Kidney (tissue), 14 donors: Measurements from ENCODE around the gene MARCKS. TPM values are rescaled to one million over a fixed set of nuclear protein-coding genes. Genes with fewer than 3 reads are reported as not detected.

Source experiments
- DNase-seq, 5 donors: peaks; one replicate each; pipeline ENCODE4 v3.0.0-alpha.2; 2013 to 2020
- FAIRE-seq: peaks from 2 replicates; lab custom pipeline; 2012; peaks lifted over from hg19 to GRCh38; lab: Jason Lieb, UNC
- H3K27ac ChIP-seq, 2 donors: one replicate each; pipeline ENCODE4 v1.7.0; 2013; ENCODE audit warnings: low read depth in 2 of 2, low read length in 2 of 2, inconsistent platforms in 1 of 2
- H3K27me3 ChIP-seq: one replicate; pipeline ENCODE4 v1.7.1; 2013; ENCODE audit warnings: low read length, inconsistent platforms; ENCODE audit not compliant: control insufficient read depth, insufficient read depth
- H3K36me3 ChIP-seq, 3 donors: one replicate each; pipeline versions ENCODE4 v1.7.0 to v1.7.1; 2013; ENCODE audit warnings: low read length in 3 of 3, control low read depth in 1 of 3, inconsistent platforms in 1 of 3; ENCODE audit not compliant: insufficient read depth in 3 of 3, control insufficient read depth in 2 of 3
- H3K4me1 ChIP-seq, 3 donors: one replicate each; pipeline versions ENCODE4 v1.7.0 to v1.7.1; 2013; ENCODE audit warnings: low read length in 3 of 3, inconsistent platforms in 1 of 3, low read depth in 1 of 3; ENCODE audit not compliant: control insufficient read depth in 2 of 3, insufficient read depth in 2 of 3
- H3K4me3 ChIP-seq, 3 donors: one replicate each; pipeline versions ENCODE4 v1.7.0 to v1.8.1; 2013; ENCODE audit warnings: low read length in 3 of 3, control low read depth in 1 of 3, inconsistent platforms in 1 of 3
- H3K9ac ChIP-seq, 3 donors: one replicate each; pipeline versions ENCODE4 v1.7.0 to v1.7.1; 2013; ENCODE audit warnings: low read length in 3 of 3, control low read depth in 1 of 3, inconsistent platforms in 1 of 3
- H3K9me3 ChIP-seq, 3 donors: one replicate each; pipeline versions ENCODE4 v1.7.0 to v1.7.1; 2013; ENCODE audit warnings: low read length in 3 of 3, control low read depth in 1 of 3, inconsistent platforms in 1 of 3; ENCODE audit not compliant: control insufficient read depth in 2 of 3, insufficient read depth in 1 of 3
- intact Hi-C: fragments of 100-400 bp; cut with DNase I; formaldehyde crosslinking; loops from one replicate; pipeline ENCODE4 v1.11.1; 2022
- polyA plus RNA-seq: library from polyadenylated mRNA; stranded (reverse); fragments of 350-450 nt; fragmentation: Illumina TruSeq; extraction: RNeasy Lipid Tissue Mini Kit (QIAGEN cat#74804); gene quantifications from one replicate; pipeline ENCODE4 v1.2.3, GENCODE V29; 2014; ENCODE audit warnings: low read depth, low replicate concordance; ENCODE audit not compliant: insufficient read depth
- total RNA-seq: library from RNA; stranded (reverse); fragmentation: NEBNext Ultra II Directional; extraction: Animal tissue kit (Norgen Biotek cat#: 25700); gene quantifications from one replicate; pipeline ENCODE4 v1.2.1, GENCODE V29; 2021
- TF ChIP-seq, protein P1 (sequence below): IDR thresholded peaks from 3 replicates; pipeline ENCODE4 v1.5.1; 2012; ENCODE audit warnings: mild to moderate bottlenecking, moderate library complexity, borderline replicate concordance; ENCODE audit not compliant: insufficient read depth; ENCODE audit errors: extremely low read depth
- donor health status: control.
- donor health status: control.
- donor health status: control.
- donor health status: control.
- donor health status: control.
- donor health status: DM: yes; HTN: yes; CAD: no.
- donor health status: Normal renal cell carcinoma (clear cell type).

MARCKS gene
- total and polyA plus RNA-seq, 2 donors from 2014 or later = 14.0 to 61.9 TPM

DNA sequence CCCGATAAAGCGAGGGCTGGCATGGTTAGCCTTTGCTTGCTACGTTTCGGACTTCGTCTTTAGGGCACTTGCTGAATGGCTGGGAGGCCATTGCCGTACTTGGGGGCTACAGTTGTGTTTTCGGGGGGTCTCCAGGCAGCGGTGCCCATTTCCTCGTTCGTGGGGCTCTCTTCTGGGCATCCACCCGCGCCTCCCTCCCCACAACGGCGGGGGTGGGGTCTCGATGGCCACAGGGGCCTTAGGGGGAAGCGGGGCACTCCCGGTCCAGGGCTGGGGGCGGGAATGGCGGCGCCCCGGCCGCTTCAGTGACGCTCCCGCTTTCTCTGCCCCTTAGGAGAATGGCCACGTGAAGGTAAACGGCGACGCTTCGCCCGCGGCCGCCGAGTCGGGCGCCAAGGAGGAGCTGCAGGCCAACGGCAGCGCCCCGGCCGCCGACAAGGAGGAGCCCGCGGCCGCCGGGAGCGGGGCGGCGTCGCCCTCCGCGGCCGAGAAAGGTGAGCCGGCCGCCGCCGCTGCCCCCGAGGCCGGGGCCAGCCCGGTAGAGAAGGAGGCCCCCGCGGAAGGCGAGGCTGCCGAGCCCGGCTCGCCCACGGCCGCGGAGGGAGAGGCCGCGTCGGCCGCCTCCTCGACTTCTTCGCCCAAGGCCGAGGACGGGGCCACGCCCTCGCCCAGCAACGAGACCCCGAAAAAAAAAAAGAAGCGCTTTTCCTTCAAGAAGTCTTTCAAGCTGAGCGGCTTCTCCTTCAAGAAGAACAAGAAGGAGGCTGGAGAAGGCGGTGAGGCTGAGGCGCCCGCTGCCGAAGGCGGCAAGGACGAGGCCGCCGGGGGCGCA lies 2.4 kb downstream of the MARCKS start:
- Histone ChIP-seq H3K9me3 (no peaks in the 10 kb centered on the region), H3K9ac (peak overlapping the region; percentile 81 to 93 (median 87)), H3K27ac (peak overlapping the region; percentile 92 to 93), H3K27me3 (no peaks in the 10 kb centered on the region), H3K36me3 (peaks cover 0 to 2% (median 0%) of the 10 kb centered on the region in 3 donors), H3K4me1 (peaks cover 0 to 4% (median 3%) of the 10 kb centered on the region in 3 donors), H3K4me3 (peak overlapping the region; percentile 53 to 92 (median 90))
- peak; percentile 44 to 83 (median 55) for DNase-seq
- FAIRE-seq = no peak
- intact Hi-C loops = loop anchor here (10.0 kb wide), 1 partner anchor 1075 kb away; no protein-coding TSS in a partner anchor
- TF ChIP-seq, protein P1, sequence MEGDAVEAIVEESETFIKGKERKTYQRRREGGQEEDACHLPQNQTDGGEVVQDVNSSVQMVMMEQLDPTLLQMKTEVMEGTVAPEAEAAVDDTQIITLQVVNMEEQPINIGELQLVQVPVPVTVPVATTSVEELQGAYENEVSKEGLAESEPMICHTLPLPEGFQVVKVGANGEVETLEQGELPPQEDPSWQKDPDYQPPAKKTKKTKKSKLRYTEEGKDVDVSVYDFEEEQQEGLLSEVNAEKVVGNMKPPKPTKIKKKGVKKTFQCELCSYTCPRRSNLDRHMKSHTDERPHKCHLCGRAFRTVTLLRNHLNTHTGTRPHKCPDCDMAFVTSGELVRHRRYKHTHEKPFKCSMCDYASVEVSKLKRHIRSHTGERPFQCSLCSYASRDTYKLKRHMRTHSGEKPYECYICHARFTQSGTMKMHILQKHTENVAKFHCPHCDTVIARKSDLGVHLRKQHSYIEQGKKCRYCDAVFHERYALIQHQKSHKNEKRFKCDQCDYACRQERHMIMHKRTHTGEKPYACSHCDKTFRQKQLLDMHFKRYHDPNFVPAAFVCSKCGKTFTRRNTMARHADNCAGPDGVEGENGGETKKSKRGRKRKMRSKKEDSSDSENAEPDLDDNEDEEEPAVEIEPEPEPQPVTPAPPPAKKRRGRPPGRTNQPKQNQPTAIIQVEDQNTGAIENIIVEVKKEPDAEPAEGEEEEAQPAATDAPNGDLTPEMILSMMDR = no peak

DNA sequence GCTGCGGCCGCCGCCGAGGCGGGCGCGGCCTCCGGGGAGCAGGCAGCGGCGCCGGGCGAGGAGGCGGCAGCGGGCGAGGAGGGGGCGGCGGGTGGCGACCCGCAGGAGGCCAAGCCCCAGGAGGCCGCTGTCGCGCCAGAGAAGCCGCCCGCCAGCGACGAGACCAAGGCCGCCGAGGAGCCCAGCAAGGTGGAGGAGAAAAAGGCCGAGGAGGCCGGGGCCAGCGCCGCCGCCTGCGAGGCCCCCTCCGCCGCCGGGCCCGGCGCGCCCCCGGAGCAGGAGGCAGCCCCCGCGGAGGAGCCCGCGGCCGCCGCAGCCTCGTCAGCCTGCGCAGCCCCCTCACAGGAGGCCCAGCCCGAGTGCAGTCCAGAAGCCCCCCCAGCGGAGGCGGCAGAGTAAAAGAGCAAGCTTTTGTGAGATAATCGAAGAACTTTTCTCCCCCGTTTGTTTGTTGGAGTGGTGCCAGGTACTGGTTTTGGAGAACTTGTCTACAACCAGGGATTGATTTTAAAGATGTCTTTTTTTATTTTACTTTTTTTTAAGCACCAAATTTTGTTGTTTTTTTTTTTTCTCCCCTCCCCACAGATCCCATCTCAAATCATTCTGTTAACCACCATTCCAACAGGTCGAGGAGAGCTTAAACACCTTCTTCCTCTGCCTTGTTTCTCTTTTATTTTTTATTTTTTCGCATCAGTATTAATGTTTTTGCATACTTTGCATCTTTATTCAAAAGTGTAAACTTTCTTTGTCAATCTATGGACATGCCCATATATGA lies 3.2 kb downstream of the MARCKS start:
- Histone ChIP-seq H3K36me3 (peaks cover 0 to 2% (median 0%) of the 10 kb centered on the region in 3 donors), H3K27me3 (no peaks in the 10 kb centered on the region), H3K4me1 (peaks cover 0 to 4% (median 3%) of the 10 kb centered on the region in 3 donors), H3K4me3 (peak overlapping the region; percentile 22 to 39 (median 34)), H3K9me3 (no peaks in the 10 kb centered on the region), H3K9ac (peak overlapping the region in 1 of 3 donors; percentile 33), H3K27ac (peak overlapping the region; percentile 63 to 92)
- intact Hi-C loops = no loop called here
- no peak for FAIRE-seq
- TF ChIP-seq, protein P1 = no peak
- DNase-seq = peak in 4 of 5 donors; percentile 29 to 74 (median 52)

DNA sequence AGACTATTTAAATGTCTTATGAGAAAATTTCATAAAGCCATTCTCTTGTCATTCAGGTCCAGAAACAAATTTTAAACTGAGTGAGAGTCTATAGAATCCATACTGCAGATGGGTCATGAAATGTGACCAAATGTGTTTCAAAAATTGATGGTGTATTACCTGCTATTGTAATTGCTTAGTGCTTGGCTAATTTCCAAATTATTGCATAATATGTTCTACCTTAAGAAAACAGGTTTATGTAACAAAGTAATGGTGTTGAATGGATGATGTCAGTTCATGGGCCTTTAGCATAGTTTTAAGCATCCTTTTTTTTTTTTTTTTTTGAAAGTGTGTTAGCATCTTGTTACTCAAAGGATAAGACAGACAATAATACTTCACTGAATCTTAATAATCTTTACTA lies 5.0 kb downstream of the MARCKS start:
- FAIRE-seq (no peak), DNase-seq (no peak)
- Histone ChIP-seq H3K27ac (no peak overlapping the region), H3K9ac (no peak overlapping the region), H3K9me3 (no peaks in the 10 kb centered on the region), H3K36me3 (peaks cover 0 to 2% (median 0%) of the 10 kb centered on the region in 3 donors), H3K27me3 (no peaks in the 10 kb centered on the region), H3K4me3 (peak overlapping the region in 1 of 3 donors; percentile 11), H3K4me1 (peaks cover 0 to 3% (median 2%) of the 10 kb centered on the region in 3 donors)
- TF ChIP-seq, protein P1 = no peak
- intact Hi-C loops = no loop called here
